ENCODE measurements around the gene MUC21.
"Not testable (repeated sequence)": the region's sequence is repeated elsewhere in the genome, so short reads cannot be mapped to it uniquely, and the experiment has no call there.

The MUC21 gene

GRCh38 chr6:30955367-30956042 is 28.0 kb upstream of the MUC21 start:
- peak; percentile 7 to 16 for DNase-seq

GRCh38 chr6:30957716-30958115 is 25.8 kb upstream of the MUC21 start:
- DNase-seq: no peak
- no peak for TF ChIP-seq POLR2A (IDR thresholded peaks at IDR 0.05; ENCODE audit: low read length)
- TF ChIP-seq GATA1 (IDR thresholded peaks at IDR 0.05; ENCODE audit: low read depth, low read length): no peak

More at GRCh38 chr6:30955367-30956042, 28.0 kb upstream of the MUC21 start:
- no peak for TF ChIP-seq GATA1 (IDR thresholded peaks at IDR 0.05; ENCODE audit: low read depth, low read length)
- TF ChIP-seq POLR2A (IDR thresholded peaks at IDR 0.05; ENCODE audit: low read length): no peak

- no peak for TF ChIP-seq GATA1 (IDR thresholded peaks at IDR 0.05; ENCODE audit: low read depth, low read length)
- no peak for TF ChIP-seq POLR2A (IDR thresholded peaks at IDR 0.05; ENCODE audit: low read length)
- no peak for DNase-seq
Measured at GRCh38 chr6:30960907-30961673, 22.4 kb upstream of the MUC21 start.

DNA sequence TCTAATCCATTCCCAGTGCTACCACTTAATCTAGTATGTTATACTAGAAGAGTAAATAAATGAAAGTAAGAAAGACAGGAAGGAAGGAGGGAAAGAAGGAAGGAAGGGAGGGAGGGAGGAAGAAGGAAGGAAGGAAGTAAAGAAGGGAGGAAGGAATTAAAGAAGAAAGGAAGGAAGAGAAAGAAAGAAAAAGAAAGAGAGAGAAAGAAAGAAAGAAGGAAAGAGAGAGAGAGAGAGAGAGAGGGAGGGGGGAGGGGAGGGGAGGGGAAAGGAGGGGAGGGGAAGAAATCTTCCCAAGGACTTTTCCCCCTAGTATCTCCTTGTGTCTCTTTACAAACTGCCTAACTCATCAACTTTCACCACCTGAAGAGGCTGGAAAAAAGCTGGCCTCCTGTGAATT is 20.8 kb upstream of the MUC21 start:
- no peak for TF ChIP-seq GATA1 (IDR thresholded peaks at IDR 0.05; ENCODE audit: low read depth, low read length)
- no peak for TF ChIP-seq POLR2A (IDR thresholded peaks at IDR 0.05; ENCODE audit: low read length)
- DNase-seq: no peak

DNA sequence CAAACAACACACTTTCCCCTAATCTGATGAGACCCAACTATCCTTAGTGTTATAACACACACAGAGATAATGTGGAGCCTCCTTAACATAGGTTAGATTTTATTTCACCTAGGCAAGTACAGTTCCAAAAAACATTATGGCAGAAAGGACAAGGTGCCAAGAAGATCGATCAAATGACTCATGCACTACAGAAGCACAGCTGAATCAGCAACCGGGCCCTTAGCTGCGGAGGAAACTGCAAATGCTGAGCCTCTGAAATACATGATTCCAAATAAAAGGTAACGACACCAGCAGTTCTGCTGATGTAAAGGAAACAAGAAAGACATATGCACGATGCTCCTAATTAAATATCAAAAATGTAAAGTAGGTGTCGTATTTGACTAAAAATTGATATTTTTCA is 19.9 kb upstream of the MUC21 start:
- no peak for TF ChIP-seq POLR2A (IDR thresholded peaks at IDR 0.05; ENCODE audit: low read length)
- no peak for TF ChIP-seq GATA1 (IDR thresholded peaks at IDR 0.05; ENCODE audit: low read depth, low read length)
- DNase-seq: no peak

DNA sequence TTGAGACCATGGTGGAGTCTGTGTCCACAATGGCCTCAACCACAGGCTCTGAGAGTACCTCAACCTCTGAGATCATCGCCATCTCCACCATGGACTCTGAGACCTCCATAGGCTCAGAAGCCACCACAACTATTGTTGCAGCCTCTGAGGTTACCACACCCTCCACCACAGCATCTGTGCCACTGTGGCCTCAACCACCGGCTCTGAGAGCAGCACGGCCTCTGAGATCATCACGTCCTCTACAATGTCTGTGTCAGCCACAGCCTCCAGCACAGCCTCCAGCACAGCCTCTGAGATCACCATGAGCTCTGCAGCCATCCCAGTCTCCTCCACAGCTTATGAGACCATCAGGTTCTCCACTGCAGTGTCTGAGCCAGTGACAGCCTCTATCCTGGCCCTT is 19.4 kb upstream of the MUC21 start:
- no peak for DNase-seq

GRCh38 chr6:30965140-30965601 is 18.3 kb upstream of the MUC21 start:
- TF ChIP-seq POLR2A (IDR thresholded peaks at IDR 0.05; ENCODE audit: low read length) (no peak), GATA1 (IDR thresholded peaks at IDR 0.05; ENCODE audit: low read depth, low read length) (no peak)
- DNase-seq: no peak

More for the DNA sequence above, 19.4 kb upstream of the MUC21 start:
- TF ChIP-seq GATA1 (IDR thresholded peaks at IDR 0.05; ENCODE audit: low read depth, low read length) (no peak), POLR2A (IDR thresholded peaks at IDR 0.05; ENCODE audit: low read length) (no peak)

DNA sequence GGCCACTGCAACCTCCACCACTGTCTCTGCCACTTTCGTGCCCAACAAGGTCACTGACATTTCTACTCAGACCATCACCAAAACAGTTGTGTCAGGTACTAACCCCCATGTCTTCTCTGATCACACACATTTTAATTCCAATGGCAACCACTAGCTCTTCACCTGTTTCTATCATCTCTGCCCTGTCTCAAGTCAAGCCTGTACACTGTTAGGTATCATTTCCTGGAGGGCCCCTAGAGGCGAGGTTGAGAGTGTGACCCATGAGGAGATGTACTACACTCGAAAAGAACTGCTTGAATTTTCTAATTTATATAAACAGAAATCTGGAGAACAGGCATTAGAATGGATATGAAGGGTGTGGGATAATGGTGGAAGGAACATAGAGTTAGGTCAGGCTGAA is 17.4 kb upstream of the MUC21 start:
- no peak for TF ChIP-seq GATA1 (IDR thresholded peaks at IDR 0.05; ENCODE audit: low read depth, low read length)
- no peak for TF ChIP-seq POLR2A (IDR thresholded peaks at IDR 0.05; ENCODE audit: low read length)
- no peak for DNase-seq

GRCh38 chr6:30969171-30969570 is 14.3 kb upstream of the MUC21 start:
- DNase-seq: not testable (repeated sequence)

DNA sequence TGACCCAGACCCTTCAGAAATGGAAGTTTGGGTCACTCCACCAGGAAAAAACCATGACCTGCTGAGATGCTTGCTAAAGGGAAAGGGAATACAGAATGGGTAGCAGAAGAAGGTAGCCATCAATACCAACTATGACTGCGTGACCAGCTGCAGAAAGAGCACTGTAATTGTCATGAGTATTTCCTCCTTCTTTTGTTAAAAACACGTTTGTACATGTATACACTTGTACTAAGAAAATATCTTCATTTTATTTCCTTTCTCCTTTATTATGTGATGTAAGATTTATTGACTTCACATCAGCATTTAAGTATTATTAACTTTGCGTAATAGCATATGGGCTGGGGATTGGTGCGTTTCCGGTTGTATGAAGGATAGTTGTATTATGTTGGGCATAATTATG is 12.6 kb upstream of the MUC21 start:
- TF ChIP-seq GATA1 (IDR thresholded peaks at IDR 0.05; ENCODE audit: low read depth, low read length): no peak
- TF ChIP-seq POLR2A (IDR thresholded peaks at IDR 0.05; ENCODE audit: low read length): no peak
- no peak for DNase-seq

DNA sequence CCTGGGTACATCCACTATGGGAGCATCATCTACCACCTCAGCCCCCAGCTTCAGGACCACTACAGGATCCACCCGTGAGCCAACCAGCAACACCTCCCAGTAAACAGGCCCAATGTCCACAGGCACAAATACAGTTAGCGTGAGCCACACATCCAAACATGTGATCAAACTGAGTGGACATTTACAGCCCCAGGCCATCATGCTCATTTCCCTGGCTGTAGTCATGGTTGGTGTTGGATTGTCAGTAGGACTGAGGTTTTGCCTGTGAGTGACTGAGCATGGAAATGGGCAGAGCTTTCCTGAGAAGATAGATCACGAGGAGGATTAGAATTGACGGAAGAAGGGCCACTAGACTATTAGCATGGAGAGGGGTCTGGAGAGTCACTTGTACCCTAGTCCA is 10.7 kb upstream of the MUC21 start:
- DNase-seq: no peak
- no peak for TF ChIP-seq POLR2A (IDR thresholded peaks at IDR 0.05; ENCODE audit: low read length)
- TF ChIP-seq GATA1 (IDR thresholded peaks at IDR 0.05; ENCODE audit: low read depth, low read length): no peak

GRCh38 chr6:30974490-30975252 is 8.8 kb upstream of the MUC21 start:
- no peak for TF ChIP-seq POLR2A (IDR thresholded peaks at IDR 0.05; ENCODE audit: low read length)
- TF ChIP-seq GATA1 (IDR thresholded peaks at IDR 0.05; ENCODE audit: low read depth, low read length): no peak
- no peak for DNase-seq

GRCh38 chr6:30979141-30979540 is 4.4 kb upstream of the MUC21 start:
- no peak for DNase-seq
- no peak for TF ChIP-seq GATA1 (IDR thresholded peaks at IDR 0.05; ENCODE audit: low read depth, low read length)
- no peak for TF ChIP-seq POLR2A (IDR thresholded peaks at IDR 0.05; ENCODE audit: low read length)

- DNase-seq: no peak
- TF ChIP-seq GATA1 (IDR thresholded peaks at IDR 0.05; ENCODE audit: low read depth, low read length): no peak
- TF ChIP-seq POLR2A (IDR thresholded peaks at IDR 0.05; ENCODE audit: low read length): no peak
Measured at GRCh38 chr6:30979690-30980089, 3.8 kb upstream of the MUC21 start.

Measured in erythroblast (primary cell).